GM12872 (cell line): ENCODE data around the gene SYNE3.

Experiments
- CTCF ChIP-seq: IDR thresholded peaks from 3 replicates; pipeline ENCODE4 v1.5.1; 2011; ENCODE audit warnings: low read depth, mild to moderate bottlenecking, low read length, moderate library complexity; ENCODE audit not compliant: insufficient read depth

The SYNE3 gene

GRCh38 chr14:95516554-95517181 lies at the start of gene SYNE3:
Gene SYNE3, minus strand, starts transcription at chr14:95516650. Its CDS starts 40,829 bp downstream, at chr14:95475821.
- TF ChIP-seq CTCF = no peak

GRCh38 chr14:95564060-95564459 lies 47.6 kb upstream of the SYNE3 start:
- no peak for TF ChIP-seq CTCF

GRCh38 chr14:95562892-95563685 lies 46.6 kb upstream of the SYNE3 start:
- no peak for TF ChIP-seq CTCF

DNA sequence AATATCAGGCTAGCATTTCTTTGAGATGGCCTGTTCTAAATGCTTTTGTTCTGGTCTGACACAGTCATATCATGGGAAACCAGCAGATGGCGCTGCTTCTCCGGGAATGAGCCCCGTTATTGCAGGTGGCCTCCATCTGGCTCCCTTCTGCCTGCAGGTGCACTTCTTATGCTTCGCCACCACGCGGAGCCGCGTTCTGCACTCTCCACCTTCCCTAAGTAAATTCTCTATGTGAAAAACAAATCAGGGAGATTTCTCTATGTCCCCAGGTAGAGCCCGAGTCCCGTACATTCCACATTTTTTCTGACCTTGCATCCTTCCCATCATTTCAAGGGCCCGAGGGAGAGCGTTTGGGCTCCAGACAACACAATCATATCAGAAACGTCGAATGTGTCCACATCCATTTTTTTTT lies 44.6 kb upstream of the SYNE3 start:
- peak; percentile 98 for TF ChIP-seq CTCF

DNA sequence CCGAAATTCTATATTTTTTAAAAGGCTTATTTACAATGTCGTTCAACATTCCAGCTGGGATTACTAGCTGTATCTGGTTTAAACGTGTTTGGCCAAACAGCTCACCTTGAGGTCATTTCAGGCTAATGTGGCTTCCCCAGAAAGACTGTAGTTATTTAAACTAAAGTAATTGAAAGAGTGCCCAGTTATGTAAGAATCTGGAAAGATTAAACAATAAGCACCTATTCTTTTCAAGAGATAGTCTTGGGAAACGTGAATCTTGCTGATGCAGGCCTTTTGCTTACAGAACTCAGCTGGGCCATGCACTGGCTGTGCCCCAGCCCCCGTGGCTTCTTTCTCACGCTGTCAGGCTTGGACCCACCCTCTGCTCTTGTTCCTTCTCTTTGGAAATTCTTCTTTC lies 42.8 kb upstream of the SYNE3 start:
- no peak for TF ChIP-seq CTCF

- TF ChIP-seq CTCF = no peak
Measured at GRCh38 chr14:95557832-95558231, 41.4 kb upstream of the SYNE3 start.

GRCh38 chr14:95557291-95557690 lies 40.8 kb upstream of the SYNE3 start:
- no peak for TF ChIP-seq CTCF
